Medulla oblongata (tissue), 1 donor: ENCODE data around the gene HOXD8.

ENCODE experiments used
- DNase-seq: peaks from one replicate; pipeline ENCODE4 v3.0.0-alpha.2; 2015; ENCODE audit errors: extremely low spot score

Gene HOXD8

DNA sequence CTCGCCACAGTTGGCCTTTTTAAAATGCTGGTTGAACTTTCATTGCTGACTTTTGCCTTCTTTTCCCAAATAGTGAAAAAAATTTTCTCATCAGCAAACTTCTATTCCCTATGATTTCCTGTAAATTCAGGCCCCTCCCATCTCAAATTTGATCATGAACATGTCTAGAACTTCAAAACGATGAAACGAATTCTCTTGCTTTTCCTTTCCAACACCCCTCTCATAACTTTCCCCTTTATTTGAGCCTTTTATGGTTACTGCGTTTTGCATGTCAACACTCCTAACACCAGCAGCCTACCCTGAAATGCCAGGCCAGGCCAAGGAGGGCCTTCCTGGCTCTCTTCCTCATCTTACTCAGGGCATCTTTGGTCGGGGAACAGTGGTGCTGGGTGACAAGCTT is 38.6 kb upstream of the HOXD8 start:
- no peak for DNase-seq

DNA sequence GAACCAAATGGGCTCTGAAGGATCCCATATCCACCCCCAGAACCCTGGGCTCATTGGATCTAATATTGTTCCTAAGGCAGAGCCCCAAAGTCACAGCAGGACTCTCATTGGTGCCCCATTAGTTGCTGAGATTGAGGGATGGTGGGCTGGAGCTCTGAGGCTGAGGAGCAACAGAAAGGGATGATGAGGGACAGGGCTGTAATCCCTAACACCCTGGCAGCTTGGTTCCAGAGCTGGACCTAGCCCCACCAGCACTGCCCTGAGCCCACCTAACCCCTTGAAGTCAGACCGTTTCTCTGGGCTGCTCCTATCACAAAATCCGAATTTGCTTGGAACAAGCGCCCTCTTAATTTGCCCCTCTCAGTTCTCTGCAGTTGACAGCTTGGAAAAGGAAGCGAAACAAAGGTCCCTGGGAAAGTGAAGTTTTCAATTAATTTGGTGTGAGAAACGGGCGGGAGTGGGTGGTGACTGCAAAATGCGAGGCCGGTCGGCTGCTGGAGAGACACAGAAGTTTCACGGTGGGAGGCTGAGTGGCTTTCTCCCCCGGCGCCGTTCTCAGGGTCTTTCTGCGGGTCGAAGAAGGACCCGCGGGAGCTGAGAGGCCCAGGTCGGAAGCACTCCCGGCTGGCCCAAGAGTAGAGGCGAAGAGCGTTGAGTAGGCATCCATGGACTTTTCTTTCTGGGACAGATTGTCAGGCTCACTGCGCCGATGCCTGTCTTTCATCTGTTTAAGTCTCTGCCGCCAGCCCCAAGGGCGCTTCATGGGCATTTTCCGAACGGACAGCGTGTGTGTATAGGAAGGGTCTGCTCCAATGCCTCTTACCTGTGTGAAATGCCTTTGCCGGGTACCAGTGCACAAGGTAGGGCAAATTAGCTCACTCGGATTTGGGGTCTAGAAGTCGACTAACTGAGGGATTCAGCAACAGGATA is 37.9 kb upstream of the HOXD8 start:
- DNase-seq, result no peak

DNA sequence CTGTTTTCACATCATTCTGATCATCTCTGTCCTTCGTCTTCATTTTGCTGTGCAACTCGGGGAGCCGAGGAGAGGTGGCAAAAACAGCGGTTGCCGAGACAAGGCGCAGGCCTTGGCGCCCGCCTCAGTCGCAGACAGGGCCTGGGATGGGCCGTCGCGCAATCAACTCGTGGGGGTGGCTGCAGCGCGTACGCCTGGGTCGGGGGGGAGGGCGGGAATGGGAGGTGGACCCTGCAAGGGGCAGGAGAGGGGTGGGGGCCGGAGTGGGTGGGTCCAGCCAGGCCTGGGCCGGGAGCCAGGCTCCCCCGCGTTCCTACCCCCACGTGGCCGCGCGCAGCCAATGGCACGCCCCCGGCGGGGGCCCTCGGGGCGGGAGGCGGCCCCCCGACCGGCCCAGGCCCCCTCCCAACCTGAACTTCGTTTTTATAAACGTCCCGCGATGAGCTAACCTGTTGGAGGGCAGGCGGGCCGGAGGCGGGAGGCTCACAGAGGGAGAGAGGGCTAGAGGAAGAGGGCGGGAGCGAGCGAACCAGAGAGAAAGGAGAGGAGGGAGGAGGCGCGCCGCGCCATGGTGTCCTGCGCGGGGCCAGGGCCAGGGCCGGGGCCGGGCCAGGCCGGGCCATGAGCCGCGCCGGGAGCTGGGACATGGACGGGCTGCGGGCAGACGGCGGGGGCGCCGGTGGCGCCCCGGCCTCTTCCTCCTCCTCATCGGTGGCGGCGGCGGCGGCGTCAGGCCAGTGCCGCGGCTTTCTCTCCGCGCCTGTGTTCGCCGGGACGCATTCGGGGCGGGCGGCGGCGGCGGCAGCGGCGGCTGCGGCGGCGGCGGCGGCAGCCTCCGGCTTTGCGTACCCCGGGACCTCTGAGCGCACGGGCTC is 37.0 kb upstream of the HOXD8 start, which contains the start of gene HOXD13:
Gene HOXD13, plus strand, starts transcription at position 452 of the 875 bp plus-strand sequence. Its CDS starts 170 bp downstream, at position 622.
- no peak for DNase-seq

DNA sequence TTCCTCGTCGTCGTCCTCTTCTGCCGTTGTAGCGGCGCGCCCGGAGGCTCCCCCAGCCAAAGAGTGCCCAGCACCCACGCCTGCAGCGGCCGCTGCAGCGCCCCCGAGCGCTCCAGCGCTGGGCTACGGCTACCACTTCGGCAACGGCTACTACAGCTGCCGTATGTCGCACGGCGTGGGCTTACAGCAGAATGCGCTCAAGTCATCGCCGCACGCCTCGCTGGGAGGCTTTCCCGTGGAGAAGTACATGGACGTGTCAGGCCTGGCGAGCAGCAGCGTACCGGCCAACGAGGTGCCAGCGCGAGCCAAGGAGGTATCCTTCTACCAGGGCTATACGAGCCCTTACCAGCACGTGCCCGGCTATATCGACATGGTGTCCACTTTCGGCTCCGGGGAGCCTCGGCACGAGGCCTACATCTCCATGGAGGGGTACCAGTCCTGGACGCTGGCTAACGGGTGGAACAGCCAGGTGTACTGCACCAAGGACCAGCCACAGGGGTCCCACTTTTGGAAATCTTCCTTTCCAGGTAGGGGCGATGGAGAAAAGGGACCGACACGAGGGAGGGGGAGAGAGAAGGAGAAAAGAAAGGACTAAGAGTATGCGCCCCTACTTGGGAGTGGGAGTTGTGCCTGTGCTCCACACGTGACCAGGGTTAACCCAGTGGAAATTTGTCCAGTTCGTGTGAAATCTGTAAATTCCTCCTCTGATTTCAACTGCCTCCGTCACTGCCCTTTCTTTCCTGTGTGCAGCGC is 36.2 kb upstream of the HOXD8 start:
- DNase-seq, result no peak

DNA sequence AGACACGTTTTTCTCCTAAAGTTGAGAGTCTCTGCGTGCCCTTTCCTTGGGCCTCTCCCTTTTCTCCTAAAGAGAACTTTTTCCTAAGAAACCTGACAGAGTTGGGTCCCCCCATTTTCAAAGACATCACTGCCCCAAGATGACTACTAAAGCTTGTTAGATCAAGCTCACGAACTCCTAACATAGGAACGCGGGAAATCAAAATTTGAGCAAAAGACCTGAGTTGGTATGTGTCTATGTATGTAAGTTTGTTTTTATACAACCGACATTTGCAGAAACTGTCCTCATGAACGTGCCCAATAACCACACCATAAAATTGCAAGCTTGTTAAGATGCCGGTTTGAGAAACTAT is 35.6 kb upstream of the HOXD8 start:
- no peak for DNase-seq

DNA sequence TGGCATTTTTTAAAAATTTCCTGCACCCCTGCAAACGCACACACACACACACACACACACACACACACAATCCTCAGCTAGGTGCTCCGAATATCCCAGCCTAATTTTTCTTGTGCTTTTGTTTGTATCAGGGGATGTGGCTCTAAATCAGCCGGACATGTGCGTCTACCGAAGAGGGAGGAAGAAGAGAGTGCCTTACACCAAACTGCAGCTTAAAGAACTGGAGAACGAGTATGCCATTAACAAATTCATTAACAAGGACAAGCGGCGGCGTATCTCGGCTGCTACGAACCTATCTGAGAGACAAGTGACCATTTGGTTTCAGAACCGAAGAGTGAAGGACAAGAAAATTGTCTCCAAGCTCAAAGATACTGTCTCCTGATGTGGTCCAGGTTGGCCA is 35.2 kb upstream of the HOXD8 start:
- DNase-seq, result no peak

DNA sequence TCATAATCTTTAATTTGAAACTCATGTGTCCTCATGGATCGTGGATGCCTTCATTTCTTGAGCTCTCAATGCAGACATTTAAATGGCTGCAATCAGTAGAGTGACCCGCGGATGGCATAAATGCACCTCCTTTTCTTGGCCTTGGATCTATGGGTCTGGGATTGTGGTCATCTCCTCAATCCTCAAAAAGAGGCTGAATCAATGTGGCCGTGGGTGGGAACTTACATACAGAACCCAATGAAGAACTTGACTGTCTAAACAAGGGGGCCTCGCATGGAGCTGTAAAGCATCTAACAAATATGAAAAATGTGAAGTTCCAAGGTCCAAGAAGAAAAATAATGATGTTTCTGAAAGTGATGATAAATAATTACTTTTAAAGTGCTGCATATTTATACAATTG is 34.1 kb upstream of the HOXD8 start:
- no peak for DNase-seq

DNA sequence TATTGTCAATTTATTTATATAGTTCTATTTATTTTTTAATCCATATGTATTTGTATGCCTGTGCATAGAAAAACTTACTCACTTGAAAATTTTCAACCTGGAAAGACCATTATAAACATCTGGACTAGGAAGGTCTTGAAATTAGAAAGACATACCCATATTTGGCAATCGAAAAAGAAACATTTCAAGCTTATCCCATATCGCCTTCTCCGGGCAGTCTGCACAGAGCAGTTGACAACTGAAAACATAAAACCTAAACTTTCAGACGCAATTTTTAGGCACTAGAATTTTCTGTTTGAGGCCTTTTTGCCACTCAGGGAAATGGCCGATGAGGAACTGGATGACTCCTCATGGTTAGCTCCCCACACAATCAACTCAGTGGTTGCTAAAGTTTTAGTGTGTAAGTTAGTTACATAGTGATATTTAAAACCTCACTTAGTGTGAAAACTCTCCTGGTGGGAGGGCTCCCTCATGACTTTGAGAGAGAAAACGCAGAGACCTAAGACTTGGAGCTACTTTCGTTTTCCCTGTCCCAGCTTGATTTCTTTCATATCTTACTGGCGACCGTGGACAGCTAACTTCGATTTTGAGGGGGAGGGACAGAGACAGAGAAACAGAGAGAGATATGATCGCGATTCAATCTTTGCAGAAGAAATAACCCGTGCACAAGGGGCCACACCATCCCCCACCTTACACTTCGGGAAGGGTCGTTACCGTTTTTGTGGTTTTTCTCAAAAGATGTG is 33.1 kb upstream of the HOXD8 start:
- no peak for DNase-seq

DNA sequence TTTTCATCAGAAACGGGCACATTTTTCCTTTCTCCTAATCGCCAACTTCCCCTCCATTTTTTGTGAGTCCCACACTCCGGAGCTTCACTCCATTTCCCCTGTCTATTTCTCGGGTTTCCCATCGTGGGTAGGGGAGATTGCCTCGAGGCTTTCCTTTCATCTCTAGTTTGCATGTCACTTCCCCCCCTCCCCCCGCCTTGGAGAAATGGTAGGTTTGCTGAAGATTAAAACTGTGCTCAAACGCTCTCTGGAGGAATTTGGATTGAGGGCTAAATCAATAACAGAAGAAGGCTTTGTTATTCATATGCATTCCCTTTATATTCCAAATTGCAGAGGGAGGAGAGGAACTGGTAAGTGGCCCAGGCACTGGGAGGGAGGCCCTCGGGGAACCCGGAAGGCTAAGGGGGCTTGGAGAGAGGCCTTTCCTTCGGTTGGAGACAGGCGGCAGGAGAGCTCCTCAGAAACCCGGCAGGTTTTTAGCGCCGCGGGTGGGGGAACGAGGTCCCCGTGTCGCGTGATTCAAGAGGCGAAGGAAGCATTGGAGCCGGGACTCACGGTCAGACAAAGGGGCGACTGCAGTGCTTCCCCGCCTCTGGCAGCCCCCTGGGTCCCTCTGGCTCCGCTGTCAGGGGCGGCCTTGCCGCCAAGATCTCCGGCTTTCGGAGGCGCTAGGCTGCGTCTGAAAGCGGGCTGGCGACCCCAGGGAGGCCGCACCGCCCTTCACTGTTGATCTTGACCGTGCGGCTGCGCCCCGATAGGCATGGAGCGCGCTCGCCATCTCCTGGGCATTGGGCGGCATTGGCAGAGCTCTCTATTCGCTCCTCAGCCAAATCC is 32.3 kb upstream of the HOXD8 start:
- DNase-seq, result peak; percentile 53

DNA sequence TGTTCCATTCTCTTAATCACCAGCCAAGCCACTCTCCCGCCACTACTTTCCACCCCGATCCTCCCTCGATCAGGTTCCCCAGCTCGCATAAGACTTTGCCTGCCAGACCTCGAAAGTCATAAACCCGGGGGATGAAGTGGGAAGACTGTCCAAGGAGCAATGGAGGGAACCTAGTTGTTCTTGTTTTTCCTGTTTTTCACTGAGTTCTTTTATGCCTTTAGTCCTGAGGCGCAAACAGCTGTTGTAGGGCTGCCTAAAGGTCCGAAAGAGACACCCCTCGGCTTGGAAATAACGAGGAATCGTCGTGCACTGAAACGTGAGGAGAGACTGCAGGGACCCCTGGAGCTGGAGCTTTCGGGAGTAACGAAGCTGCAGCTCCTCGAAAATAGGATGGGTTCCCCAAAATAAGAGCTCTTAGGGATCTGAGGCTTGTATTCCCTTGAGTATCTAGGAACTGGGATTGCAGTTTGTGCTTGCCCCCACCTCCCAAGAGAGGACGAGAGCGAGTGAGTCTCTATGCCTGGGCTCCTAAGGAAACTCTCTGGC is 31.6 kb upstream of the HOXD8 start:
- no peak for DNase-seq

DNA sequence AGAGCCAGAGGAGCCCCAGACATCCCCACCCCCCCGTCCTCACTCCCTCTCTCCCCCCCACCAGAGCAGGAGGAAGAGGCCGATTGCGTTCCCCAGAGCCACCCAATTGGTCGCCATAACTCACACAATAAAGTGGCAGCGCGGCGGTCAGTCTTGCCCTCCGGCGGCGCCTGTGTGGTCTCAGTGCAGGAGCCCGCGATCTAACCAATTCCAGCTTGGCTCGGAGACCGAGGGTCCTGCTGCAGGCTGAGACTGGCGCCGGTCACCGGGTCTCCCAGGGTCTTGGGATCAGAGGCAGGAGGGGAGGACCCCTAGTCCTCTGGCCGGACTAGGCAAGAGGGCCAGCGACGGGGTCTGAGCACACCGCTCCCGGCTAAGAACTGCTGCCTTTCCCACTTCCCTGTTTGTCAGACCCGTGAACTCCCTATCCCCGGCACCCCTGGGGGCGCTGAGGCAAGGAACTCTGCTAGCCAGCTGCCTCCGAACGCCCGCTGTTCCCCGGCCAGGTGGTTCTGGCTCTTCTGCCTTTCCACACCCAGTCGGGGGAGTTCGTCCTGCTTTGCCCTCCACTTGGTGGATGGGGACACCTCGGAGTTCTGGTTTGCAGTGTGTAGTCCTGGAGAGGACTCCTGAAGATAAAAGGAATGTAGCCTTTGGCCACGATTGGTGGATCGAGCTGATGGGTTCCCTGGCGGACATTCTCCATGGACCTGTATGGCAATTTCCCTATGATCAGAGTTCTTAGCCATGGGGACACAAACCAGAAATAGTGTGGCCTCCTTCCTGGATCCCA is 30.9 kb upstream of the HOXD8 start:
- no peak for DNase-seq

DNA sequence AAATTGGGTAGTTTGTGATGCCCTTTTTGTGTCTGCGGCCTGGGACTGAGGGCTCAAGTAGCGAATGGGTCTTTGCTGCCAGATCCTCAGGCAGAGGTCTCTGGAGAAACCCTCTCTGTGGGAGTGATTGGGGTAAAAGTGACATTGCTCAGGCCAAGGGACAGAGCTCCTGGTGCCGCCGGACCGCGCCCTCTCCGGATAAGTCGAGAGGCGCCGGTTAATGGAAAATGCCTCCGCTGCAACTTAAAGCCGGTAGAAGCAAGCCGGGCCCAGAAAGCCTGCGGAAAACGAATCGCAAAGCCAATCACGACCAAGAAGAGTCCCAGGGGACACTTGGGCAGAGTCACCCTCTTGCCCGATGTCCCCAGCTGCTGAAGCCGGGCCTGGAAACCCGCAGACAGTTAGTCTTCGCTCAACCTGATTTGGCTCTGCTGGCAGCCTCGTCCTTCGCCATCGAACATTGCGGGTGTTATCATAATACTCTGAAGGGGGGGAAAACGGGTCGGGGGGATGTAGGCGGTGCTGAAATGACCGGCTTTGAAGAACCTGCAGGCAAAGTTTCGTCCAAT is 30.3 kb upstream of the HOXD8 start:
- no peak for DNase-seq

DNA sequence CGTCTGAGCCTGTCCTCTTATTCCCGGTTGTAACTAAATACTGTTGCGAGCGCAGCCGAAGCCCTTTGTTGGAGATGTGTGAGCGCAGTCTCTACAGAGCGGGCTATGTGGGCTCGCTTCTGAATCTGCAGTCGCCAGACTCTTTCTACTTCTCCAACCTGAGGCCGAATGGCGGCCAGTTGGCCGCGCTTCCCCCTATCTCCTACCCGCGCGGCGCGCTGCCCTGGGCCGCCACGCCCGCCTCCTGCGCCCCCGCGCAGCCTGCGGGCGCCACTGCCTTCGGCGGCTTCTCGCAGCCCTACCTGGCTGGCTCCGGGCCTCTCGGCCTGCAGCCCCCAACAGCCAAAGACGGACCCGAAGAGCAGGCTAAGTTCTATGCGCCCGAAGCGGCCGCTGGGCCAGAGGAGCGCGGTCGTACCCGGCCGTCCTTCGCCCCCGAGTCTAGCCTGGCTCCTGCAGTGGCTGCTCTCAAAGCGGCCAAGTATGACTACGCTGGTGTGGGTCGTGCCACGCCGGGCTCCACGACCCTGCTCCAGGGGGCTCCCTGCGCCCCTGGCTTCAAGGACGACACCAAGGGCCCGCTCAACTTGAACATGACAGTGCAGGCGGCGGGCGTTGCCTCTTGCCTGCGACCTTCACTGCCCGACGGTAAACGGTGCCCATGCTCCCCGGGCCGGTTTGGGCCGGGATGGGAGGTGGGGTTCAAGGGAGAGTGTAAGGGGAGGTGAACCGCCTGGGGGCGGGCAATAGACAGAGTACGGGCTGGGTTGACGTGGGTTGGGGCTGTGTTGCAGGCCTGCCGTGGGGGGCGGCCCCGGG is 29.6 kb upstream of the HOXD8 start, which contains the start of gene HOXD12:
Gene HOXD12, plus strand, starts transcription at position 68 of the 819 bp plus-strand sequence. Its CDS starts 7 bp downstream, at position 75.
- DNase-seq, result no peak

DNA sequence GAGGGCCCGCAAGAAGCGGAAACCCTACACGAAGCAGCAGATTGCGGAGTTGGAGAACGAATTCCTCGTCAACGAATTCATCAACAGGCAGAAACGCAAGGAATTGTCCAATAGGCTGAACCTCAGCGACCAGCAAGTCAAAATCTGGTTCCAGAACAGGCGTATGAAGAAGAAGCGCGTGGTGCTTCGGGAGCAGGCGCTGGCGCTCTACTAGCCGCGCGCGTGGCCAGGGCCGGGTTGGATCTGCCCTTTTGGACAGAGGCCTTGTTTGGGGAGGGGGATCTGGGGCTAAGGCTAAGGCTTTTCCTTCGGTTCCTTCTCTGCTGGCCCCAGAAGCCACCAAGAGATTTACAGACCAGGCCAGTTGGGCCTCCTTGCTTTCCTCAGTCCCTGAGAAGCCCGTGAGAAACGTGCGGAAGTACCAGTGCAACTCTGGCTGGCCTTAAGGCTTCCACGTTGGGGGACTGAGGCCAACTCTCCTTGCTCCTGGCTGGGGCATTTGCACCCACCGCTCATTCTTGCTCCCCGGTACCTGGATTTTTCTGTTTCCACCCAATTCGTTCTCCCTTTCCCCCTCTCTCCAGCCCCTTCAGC is 28.9 kb upstream of the HOXD8 start:
- DNase-seq, result no peak

DNA sequence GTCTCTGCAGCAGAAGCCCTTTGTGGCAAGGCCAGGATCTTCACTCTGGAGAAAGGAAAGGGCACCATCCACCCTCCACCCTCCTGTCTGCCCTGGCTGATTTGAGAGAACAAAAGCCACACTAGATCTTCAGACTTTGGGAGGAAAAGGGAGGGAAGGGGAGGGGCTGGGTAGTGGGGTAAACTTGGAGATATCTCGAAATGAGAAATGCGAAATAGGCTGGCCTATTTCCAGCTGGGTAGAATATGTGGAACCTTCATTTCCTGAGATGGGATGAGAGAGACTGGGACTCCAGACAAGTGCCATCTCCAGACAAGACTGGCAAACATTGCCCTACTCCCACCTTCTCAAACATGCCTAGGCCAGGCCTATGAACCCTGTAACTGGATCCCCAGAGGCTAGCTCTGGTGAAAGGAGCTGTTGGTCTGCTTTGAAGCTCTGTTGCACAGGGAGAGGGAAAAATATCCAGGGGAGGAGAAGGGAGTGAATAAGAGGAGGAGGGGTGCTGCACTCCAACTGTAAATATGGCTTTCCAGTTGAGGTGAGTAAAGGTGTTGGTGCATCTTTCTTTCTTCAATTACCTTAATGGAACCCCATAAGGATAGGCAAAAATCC is 28.2 kb upstream of the HOXD8 start:
- DNase-seq, result no peak

DNA sequence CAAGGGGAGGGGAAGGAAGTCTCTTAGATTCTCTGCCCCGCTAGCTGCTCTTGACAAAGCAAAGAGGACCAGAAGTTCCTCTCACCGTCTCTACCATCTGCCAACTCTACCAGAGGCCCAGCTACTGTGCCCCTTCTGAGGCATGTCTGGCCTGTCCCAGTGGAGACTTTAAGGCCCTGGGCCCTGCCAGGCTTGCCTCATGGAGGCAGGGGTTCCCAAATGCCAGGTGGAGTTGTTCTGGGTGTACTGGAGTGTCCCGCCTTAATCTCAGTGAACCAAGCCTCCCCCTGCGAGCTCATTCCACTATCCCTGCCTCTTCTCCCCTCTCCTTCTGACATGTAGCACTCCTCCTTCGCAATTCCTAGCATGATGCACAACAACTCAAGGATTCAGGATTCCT is 27.7 kb upstream of the HOXD8 start:
- no peak for DNase-seq

DNA sequence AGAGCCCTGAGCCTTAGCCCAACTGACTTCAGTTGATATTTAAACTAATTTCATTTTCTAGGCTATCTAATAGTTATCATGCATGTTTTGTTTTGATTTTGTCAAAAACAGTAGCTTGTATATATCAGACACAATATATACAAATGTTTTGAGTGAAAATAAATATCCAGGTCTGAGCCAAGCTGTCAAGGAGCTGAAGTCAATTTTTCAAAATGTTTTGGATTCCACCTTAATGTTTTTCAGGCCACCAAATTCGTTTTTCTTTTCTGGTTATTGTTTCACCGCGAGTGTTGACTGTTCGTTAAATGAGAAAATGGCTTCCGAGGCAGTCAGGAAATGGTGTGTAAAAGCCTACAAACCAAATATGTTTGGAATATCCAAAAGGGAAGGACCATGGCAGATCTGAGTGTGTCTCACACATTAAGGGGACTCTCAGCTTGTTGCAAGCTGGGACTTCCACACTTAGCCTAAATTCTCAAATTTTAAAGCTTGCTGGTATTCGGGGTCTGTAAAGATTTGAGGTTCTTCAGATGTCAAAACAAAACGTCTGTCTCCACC is 27.1 kb upstream of the HOXD8 start:
- no peak for DNase-seq
